Rectal smooth muscle tissue (tissue), 1 donor: ENCODE data around the gene CELA1.
"Not testable (repeated sequence)": the region's sequence is repeated elsewhere in the genome, so short reads cannot be mapped to it uniquely, and the experiment has no call there.

ENCODE experiments used
- H3K27ac ChIP-seq: one replicate; pipeline ENCODE4 v1.7.0; 2013; ENCODE audit warnings: low read depth, low read length, inconsistent platforms
- H3K27me3 ChIP-seq: one replicate; pipeline ENCODE4 v1.7.0; 2013; ENCODE audit warnings: low read length; ENCODE audit not compliant: control insufficient read depth, insufficient read depth
- H3K36me3 ChIP-seq: one replicate; pipeline ENCODE4 v1.7.0; 2013; ENCODE audit warnings: low read length; ENCODE audit not compliant: control insufficient read depth, insufficient read depth
- H3K4me1 ChIP-seq: one replicate; pipeline ENCODE4 v1.7.0; 2013; ENCODE audit warnings: low read length; ENCODE audit not compliant: control insufficient read depth, insufficient read depth
- H3K4me3 ChIP-seq: one replicate; pipeline ENCODE4 v1.7.0; 2013; ENCODE audit warnings: low read length
- H3K9ac ChIP-seq: one replicate; pipeline ENCODE4 v1.7.0; 2013; ENCODE audit warnings: low read length

CELA1 gene

DNA sequence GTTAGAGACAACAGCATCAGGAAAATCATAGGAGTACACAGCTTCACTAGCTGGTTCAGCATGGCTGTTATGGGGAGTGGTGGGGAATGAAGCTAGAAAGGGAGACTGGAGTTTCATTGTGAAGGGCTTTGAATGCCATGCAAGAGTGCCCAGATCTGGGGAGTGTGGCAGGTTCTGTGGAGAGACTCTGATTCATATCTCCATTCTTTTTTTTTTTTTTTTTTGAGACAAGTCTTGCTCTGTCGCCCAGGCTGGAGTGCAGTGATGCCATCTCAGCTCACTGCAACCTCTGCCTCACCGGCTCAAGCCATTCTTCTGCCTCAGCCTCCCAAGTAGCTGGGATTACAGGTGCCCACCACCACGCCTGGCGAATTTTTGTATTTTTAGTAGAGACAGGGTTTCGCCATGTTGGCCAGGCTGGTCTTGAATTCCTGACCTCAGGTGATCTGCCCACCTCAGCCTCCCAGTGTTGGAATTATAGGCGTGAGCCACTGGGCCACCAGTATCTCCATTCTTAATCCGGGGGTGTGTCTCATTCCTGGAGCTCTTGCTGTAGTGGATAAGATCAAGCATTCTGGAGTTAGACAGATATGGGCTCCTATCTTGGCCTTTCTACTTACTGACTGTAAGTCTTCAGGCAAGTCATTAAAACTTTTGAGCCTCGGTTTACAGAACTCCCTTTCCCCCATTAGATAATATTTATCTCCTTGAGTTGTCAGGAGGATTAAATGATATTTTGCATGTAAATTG lies 28.2 kb downstream of the CELA1 start:
- not testable (repeated sequence) for H3K27me3 ChIP-seq, H3K4me1 ChIP-seq, H3K4me3 ChIP-seq, H3K27ac ChIP-seq, H3K36me3 ChIP-seq, H3K9ac ChIP-seq

DNA sequence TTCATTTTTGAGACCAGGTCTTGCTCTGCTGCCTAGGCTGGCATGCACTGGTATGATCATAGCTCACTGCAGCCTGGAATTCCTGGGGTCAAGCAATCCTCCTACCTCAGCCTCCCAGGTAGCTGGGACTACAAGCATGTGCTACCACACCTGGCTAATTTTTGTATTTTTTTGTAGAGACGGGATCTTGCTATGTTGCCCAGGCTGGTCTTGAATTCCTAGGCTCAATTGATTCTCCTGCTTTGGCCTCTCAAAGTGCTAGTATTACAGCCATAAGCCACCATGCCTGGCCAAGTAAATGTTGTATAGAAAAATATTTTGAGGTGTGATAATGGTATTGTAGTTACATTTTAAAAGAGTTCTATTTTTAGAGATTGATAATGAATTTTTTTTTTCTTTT lies 35.1 kb downstream of the CELA1 start:
- Histone ChIP-seq H3K4me1 (no peaks in the 10 kb centered on the region), H3K9ac (no peak overlapping the region), H3K4me3 (no peak overlapping the region), H3K27me3 (no peaks in the 10 kb centered on the region), H3K27ac (no peak overlapping the region), H3K36me3 (no peaks in the 10 kb centered on the region)

DNA sequence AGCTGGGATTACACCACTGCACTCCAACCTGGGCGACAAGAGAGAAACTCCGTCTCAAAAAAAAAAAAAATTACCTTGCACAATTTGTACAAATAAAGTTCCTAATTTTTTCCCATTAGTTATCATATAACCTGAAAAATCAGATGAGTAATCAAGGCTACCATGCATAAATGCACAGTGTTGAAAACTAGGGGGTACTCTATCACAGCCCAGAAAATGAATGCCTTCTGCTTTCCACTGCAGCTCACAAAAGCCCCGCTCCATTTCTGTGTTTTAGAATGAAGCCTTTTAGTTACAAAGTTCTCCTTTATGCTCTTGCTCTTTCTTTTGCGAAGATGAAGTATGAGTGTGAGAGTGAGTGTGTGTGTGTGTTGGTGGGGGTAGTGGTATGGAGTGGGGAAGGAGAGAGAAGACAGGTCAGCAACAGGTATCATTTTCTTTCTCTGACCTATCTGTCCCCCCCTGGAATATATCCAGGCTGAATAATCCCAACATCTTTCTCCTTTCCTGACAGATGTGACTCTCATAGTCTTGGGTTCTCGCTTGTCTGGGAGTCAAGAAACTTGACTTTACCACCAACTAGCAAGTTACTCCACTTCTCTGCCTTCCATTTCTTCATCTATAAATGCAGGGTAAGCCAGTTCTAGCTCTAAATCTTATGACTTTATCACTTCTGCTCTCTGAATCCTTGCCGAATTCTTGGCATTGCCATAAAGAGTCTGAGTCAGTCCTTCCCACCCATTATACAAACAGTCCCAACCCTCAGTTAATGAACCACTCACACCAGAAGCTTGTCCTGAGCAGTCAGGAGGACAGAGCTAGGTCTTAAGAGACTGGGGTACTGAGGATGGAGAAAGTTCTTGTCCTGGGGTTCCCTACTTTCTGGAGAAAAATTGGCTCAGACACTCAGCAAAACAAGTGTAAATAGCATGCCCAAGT lies 38.6 kb downstream of the CELA1 start:
- Histone ChIP-seq H3K9ac (no peak overlapping the region), H3K27ac (no peak overlapping the region), H3K36me3 (no peaks in the 10 kb centered on the region), H3K4me3 (no peak overlapping the region), H3K27me3 (no peaks in the 10 kb centered on the region), H3K4me1 (no peaks in the 10 kb centered on the region)

DNA sequence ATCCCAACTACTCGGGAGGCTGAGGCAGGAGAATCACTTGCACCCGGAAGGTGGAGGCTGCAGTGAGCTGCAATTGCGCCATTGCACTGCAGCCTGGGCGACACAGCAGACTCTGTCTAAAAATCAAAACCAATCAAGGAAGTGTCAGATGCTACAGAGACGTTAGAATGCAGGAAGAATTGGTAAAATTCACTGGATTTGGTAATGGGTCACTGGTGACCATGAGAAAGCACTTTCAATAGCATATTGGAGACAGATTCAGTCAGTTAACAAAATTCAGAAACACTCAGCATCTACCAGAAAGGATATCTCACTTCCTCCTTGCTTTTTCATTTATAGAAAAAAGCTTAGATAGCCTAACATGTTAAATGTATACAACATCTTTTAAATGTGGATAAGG lies 40.0 kb downstream of the CELA1 start:
- Histone ChIP-seq H3K4me3 (no peak overlapping the region), H3K36me3 (no peaks in the 10 kb centered on the region), H3K27ac (no peak overlapping the region), H3K27me3 (no peaks in the 10 kb centered on the region), H3K4me1 (no peaks in the 10 kb centered on the region), H3K9ac (no peak overlapping the region)

DNA sequence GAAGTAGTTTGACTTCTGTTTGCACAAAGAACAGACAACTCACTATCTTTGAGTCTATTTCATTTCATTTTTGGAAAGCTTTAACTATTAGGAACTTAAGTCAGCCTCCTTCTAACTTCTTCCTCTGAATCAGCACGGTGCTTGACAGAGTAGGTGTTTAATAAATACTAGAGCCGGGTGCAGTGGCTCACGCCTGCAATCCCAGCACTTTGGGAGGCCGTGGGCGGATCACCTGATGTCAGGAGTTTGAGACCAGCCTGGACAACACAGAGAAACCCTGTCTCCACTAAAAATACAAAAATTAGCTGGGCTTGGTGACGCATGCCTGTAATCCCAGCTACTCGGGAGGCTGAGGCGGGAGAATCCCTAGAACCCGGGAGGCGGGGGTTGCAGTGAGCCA lies 45.7 kb downstream of the CELA1 start:
- H3K27me3 ChIP-seq, H3K36me3 ChIP-seq, H3K27ac ChIP-seq, H3K9ac ChIP-seq, H3K4me1 ChIP-seq, H3K4me3 ChIP-seq: not testable (repeated sequence)

DNA sequence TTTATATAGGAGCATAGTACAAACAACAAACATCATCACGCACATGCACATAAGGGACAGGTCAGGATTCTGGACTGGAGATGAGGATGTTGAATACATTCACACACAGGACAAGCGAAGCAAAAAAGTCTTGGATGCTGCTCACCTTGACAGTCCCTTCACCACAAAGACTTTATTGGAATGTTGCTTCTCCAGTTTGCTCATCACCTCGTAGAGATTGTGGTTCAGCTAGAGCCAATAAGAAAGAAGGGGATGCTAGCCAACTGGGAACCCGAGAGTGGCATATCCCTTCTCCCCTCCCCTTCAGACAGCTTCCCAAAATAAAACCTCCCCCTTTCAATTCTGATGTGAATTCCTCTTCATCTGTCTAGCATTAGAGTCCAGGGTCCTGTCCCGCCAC lies 50.8 kb downstream of the CELA1 start:
- Histone ChIP-seq H3K4me1 (no peaks in the 10 kb centered on the region), H3K36me3 (peaks cover 3% of the 10 kb centered on the region), H3K27ac (no peak overlapping the region), H3K9ac (no peak overlapping the region), H3K27me3 (no peaks in the 10 kb centered on the region), H3K4me3 (no peak overlapping the region)

DNA sequence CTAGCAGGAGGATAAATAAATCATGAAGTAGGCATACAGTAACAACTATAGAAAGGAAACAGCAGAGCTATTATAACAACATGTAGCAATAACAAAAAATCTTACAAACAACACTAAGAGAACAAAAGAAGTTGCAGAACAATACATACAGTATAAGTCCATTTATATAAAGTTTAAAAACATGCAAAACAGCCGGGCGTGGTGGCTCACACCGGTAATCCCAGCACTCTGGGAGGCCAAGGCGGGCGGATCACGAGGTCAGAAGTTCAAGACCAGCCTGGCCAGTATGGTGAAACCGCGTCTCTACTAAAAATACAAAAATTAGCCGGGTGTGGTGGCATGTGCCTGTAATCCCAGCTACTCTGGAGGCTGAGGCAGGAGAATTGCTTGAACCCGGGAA lies 52.4 kb downstream of the CELA1 start:
- H3K27me3 ChIP-seq, H3K36me3 ChIP-seq, H3K4me1 ChIP-seq, H3K27ac ChIP-seq, H3K9ac ChIP-seq, H3K4me3 ChIP-seq: not testable (repeated sequence)

DNA sequence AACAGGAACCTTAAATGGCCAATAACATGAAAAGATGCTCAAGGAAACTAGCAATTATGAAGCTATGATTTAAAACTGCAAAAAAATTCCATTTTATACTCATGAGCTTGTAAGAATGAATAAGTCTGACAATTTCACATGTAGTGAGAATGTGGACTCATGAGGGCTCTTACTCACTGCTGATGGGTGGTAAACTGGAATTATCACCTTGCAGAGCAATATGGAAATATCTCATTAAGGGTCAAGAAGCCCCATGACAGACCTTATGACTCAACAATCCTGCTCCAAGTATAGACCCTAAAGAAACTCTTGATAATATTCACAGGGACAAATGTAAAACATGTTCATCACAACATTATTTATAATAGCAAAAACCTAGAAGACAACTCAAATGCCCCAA lies 52.8 kb downstream of the CELA1 start:
- H3K27me3 ChIP-seq = no peaks in the 10 kb centered on the region
- no peaks in the 10 kb centered on the region for H3K36me3 ChIP-seq
- H3K9ac ChIP-seq = no peak overlapping the region
- no peak overlapping the region for H3K4me3 ChIP-seq
- no peaks in the 10 kb centered on the region for H3K4me1 ChIP-seq
- H3K27ac ChIP-seq = no peak overlapping the region

DNA sequence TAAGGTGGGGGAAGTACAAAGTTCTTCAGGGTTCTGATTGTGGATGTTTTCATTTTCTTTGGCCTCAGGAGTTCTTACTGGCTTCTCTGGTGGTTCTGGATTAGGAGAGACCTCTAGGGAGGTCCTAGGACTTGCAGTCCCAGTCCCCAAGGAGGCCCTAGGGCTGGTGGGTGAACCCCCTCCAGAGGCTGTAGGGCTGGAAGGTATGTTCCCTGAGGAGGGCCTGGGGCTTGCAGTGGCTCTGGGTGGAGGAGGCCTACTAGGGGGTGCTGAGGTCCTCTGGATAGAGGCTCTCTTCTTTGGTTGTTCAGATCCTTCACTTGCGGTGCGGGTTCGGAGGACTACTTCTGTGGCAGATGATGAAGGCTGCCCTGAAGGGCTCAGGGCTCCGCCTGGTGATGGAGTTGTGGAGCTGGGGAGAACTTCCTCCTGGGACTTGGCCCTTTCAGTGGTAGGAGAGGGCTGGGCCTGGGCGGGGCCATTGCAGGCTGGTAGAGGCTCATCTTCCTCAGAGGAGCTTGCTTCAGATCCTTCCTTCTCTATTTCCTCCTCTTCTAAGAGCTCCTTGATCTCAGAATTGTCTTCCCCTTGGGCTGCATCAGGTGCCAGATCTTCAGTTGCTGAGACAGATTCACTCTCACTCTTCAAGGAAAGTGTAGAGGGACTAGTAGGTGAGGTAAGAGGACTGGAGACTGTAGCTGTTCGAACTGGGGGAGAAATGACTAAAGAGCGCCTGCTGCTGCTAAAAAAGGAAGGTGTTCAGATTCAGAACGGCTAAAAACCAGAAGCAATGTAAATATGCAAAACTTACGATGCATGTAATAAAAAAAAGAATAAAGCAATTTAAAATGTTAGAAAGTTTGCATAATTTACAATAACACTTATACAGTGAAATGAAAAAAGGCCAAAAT lies 54.6 kb downstream of the CELA1 start:
- not testable (repeated sequence) for H3K4me3 ChIP-seq, H3K27me3 ChIP-seq, H3K36me3 ChIP-seq, H3K27ac ChIP-seq, H3K9ac ChIP-seq, H3K4me1 ChIP-seq

DNA sequence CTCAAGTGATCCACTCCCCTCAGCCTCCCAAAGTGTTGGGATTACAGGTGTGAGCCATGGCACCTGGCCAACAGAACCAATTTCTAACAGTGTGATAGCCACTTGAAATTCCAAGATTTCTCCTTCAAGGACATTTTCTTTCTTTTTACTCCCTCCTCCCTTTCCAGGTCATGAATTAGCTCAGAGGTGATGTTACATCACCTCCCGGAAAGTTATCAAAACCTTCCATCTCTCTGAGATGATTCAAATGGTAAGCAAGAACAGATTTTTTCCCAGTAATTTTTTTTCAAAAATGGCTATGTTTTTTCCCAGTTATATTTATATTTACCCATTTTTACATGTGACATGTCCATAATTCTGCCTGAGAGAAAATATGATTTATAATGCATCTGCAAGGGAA lies 60.6 kb downstream of the CELA1 start:
- H3K9ac ChIP-seq = no peak overlapping the region
- no peaks in the 10 kb centered on the region for H3K27me3 ChIP-seq

DNA sequence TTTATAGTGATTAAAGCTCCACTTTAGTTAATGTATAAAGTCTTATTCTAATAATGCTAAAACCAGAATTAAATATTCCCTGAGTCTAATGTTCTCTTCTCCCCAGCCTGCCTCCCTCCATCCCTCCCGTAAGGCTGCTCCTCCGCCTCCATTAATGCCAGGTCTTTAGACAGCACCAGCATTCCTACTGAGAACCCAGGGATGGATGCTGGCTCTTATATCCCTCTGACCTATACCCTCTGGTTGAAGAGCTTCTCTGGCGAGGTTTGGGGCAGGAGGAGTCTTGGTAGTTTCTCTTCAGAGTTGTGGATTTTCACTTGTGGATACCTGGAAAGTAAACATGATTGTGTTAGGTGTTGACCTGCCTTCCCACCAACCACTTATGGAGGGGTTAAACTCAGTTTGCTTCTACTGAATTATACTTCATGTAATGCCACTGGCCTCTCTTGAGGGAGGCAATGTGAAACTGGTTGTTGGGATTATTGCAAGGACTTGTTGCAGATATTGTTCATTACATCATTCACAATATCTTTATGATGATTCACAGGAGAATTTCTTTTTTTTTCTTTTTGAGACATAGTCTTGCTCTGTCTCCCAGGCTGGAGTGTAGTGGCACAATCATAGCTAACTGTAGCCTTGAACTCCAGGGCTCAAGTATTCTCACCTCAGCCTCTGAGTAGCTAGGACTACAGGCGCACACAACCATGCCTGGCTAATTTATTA lies 65.1 kb downstream of the CELA1 start:
- Histone ChIP-seq H3K36me3 (no peaks in the 10 kb centered on the region), H3K4me1 (no peaks in the 10 kb centered on the region), H3K9ac (no peak overlapping the region), H3K27me3 (no peaks in the 10 kb centered on the region), H3K4me3 (no peak overlapping the region), H3K27ac (no peak overlapping the region)

More for the DNA sequence above, 60.6 kb downstream of the CELA1 start:
- Histone ChIP-seq H3K36me3 (no peaks in the 10 kb centered on the region), H3K27ac (no peak overlapping the region), H3K4me1 (no peaks in the 10 kb centered on the region), H3K4me3 (no peak overlapping the region)
